DND-41 (cell line): ENCODE data around the gene VPREB3.
"Not testable (repeated sequence)": the region's sequence is repeated elsewhere in the genome, so short reads cannot be mapped to it uniquely, and the experiment has no call there.

Experiments used
- EZH2 ChIP-seq: IDR thresholded peaks from 3 replicates; pipeline ENCODE4 v1.6.1; 2012; ENCODE audit warnings: borderline replicate concordance, low read depth, mild to moderate bottlenecking, moderate library complexity, low read length, inconsistent platforms; ENCODE audit not compliant: severe bottlenecking
- TF ChIP-seq, protein P1 (sequence below): IDR thresholded peaks from 2 replicates; pipeline ENCODE4 v1.5.1; 2012; ENCODE audit warnings: borderline replicate concordance, low read length, moderate library complexity, mild to moderate bottlenecking; ENCODE audit not compliant: poor library complexity, severe bottlenecking; ENCODE audit errors: extremely low read depth

DNA sequence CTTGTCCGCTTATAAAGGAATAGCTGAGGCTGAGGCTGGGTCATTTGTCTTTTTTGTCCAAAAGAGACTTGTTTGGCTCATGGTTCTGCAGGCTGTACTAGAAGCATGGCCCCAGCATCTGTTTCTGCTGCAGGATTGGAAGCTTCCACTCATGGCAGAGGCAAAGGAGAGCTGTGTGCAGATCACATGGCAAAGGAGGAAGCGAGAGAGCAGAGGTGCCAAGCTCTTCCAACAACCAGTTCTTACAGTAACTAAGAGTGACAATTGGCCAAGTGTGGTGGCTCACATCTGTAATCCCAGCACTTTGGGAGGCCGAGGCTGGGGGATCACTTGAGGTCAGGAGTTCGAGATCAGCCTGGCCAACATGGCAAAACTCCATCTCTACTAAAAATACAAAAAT, 26.1 kb downstream of the VPREB3 start:
- not testable (repeated sequence) for TF ChIP-seq EZH2
- TF ChIP-seq, protein P1, sequence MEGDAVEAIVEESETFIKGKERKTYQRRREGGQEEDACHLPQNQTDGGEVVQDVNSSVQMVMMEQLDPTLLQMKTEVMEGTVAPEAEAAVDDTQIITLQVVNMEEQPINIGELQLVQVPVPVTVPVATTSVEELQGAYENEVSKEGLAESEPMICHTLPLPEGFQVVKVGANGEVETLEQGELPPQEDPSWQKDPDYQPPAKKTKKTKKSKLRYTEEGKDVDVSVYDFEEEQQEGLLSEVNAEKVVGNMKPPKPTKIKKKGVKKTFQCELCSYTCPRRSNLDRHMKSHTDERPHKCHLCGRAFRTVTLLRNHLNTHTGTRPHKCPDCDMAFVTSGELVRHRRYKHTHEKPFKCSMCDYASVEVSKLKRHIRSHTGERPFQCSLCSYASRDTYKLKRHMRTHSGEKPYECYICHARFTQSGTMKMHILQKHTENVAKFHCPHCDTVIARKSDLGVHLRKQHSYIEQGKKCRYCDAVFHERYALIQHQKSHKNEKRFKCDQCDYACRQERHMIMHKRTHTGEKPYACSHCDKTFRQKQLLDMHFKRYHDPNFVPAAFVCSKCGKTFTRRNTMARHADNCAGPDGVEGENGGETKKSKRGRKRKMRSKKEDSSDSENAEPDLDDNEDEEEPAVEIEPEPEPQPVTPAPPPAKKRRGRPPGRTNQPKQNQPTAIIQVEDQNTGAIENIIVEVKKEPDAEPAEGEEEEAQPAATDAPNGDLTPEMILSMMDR = not testable (repeated sequence)
